Thyroid gland (tissue), 4 donors: Measurements from ENCODE around the gene SLC25A27.

Experiments
- CTCF ChIP-seq, 6 experiments: fragments of 200-600 bp in 3 of 6; fragments of 450-650 bp in 3 of 6; sonication (generic) in 3 of 6; IDR thresholded peaks; one replicate each; pipeline ENCODE4 v1.5.1; 2016 to 2019; ENCODE audit warnings: antibody characterized with exemption in 6 of 6, mild to moderate bottlenecking in 2 of 6, inconsistent platforms in 1 of 6, moderate library complexity in 1 of 6
- POLR2A ChIP-seq, 2 donors: fragments of 450-650 bp; IDR thresholded peaks; one replicate each; pipeline ENCODE4 v1.6.1; 2017; ENCODE audit warnings: antibody characterized with exemption in 2 of 2, mild to moderate bottlenecking in 2 of 2, moderate library complexity in 1 of 2

DNA sequence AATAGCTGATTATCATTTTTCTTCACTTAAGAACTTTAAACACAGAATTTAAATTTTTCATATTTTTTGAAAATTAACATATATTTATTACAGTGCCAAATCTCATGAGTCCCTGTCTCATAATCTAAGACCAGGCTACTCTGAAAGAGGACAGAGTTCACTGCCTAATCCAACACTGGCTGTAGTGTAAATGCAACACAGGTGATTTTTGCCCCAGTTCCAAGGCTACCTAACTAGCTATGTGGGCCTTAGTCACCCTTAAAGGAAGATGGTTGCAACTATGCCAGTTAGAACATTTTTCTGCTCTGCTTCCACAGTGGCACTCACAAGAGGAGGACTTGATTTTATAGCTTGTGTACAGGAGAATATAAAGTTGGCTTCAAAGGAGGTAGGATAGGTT is 4.9 kb downstream of the SLC25A27 start:
- TF ChIP-seq CTCF (IDR thresholded peaks at IDR 0.05): no peak
- TF ChIP-seq POLR2A (IDR thresholded peaks at IDR 0.05): no peak
